Brain microvascular endothelial cell (primary cell): ENCODE measurements around the gene COLEC11.
"Not testable (repeated sequence)": the region's sequence is repeated elsewhere in the genome, so short reads cannot be mapped to it uniquely, and the experiment has no call there.

Source experiments
- DNase-seq: peaks from one replicate; pipeline ENCODE4 v3.0.0-alpha.2; 2020
- H3K27ac ChIP-seq: fragments of 250-450 bp; sonication (Bioruptor Pico); 2 replicates; pipeline ENCODE4 v1.5.1; 2020; ENCODE audit warnings: mild to moderate bottlenecking, moderate library complexity
- H3K27me3 ChIP-seq: fragments of 250-450 bp; sonication (Bioruptor Pico); replicated peaks from 2 replicates; pipeline ENCODE4 v1.5.1; 2020; ENCODE audit warnings: mild to moderate bottlenecking
- H3K36me3 ChIP-seq: fragments of 250-450 bp; sonication (Bioruptor Pico); replicated peaks from 2 replicates; pipeline ENCODE4 v1.5.1; 2020; ENCODE audit warnings: mild to moderate bottlenecking
- H3K4me3 ChIP-seq: 2 replicates; pipeline ENCODE4 v1.5.1; 2011; ENCODE audit warnings: low read depth, mild to moderate bottlenecking, control low read depth, low read length, moderate library complexity
- in situ Hi-C: cut with HindIII; loops from 2 replicates; pipeline ENCODE4 v1.10.0; 2017; ENCODE audit warnings: low sequenced_read_pairs, low pct_ligation_motif_present
- TF ChIP-seq, protein P1 (sequence below): IDR thresholded peaks from 2 replicates; pipeline ENCODE4 v1.5.1; 2011; ENCODE audit warnings: low read depth, mild to moderate bottlenecking, moderate library complexity, low read length, control low read depth, inconsistent platforms; ENCODE audit errors: missing control alignments

COLEC11 gene

GRCh38 chr2:3611589-3611988 lies 16.7 kb downstream of the COLEC11 start:
- Histone ChIP-seq H3K27me3 (no peaks in the 10 kb centered on the region), H3K36me3 (no peaks in the 10 kb centered on the region), H3K4me3 (no peak overlapping the region), H3K27ac (no peak overlapping the region)
- in situ Hi-C loops, result no loop called here
- TF ChIP-seq, protein P1, sequence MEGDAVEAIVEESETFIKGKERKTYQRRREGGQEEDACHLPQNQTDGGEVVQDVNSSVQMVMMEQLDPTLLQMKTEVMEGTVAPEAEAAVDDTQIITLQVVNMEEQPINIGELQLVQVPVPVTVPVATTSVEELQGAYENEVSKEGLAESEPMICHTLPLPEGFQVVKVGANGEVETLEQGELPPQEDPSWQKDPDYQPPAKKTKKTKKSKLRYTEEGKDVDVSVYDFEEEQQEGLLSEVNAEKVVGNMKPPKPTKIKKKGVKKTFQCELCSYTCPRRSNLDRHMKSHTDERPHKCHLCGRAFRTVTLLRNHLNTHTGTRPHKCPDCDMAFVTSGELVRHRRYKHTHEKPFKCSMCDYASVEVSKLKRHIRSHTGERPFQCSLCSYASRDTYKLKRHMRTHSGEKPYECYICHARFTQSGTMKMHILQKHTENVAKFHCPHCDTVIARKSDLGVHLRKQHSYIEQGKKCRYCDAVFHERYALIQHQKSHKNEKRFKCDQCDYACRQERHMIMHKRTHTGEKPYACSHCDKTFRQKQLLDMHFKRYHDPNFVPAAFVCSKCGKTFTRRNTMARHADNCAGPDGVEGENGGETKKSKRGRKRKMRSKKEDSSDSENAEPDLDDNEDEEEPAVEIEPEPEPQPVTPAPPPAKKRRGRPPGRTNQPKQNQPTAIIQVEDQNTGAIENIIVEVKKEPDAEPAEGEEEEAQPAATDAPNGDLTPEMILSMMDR, result no peak
- no peak for DNase-seq

GRCh38 chr2:3612639-3613523 lies 18.0 kb downstream of the COLEC11 start:
- H3K27ac ChIP-seq, result no peak overlapping the region
- TF ChIP-seq, protein P1, result no peak
- no peak for DNase-seq
- H3K27me3 ChIP-seq, result no peaks in the 10 kb centered on the region
- H3K36me3 ChIP-seq, result no peaks in the 10 kb centered on the region
- no peak overlapping the region for H3K4me3 ChIP-seq
- in situ Hi-C loops, result no loop called here

DNA sequence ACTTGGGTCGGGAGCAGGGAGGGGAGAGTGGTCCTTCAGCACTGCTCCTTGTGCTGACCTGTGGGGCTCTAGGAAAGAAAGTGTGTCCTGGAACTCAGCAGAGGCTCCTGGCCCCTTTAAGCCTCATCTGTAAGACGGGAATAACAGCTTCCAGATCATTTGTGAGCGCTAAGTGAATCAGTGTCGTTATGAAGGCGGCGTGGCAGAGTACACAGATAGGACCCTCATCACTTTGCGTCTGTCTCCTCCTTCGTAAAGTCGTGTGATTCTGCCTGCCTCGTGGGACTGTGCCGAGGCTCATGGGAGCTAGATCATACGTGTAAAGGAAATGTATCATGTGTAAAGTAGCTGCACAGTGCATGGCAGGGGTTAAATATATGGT lies 18.6 kb downstream of the COLEC11 start:
- TF ChIP-seq, protein P1, result no peak
- DNase-seq, result no peak

GRCh38 chr2:3614743-3615142 lies 19.8 kb downstream of the COLEC11 start:
- H3K36me3 ChIP-seq, H3K27me3 ChIP-seq, in situ Hi-C loops, DNase-seq, H3K4me3 ChIP-seq, H3K27ac ChIP-seq: not testable (repeated sequence)

More for the DNA sequence above, 18.6 kb downstream of the COLEC11 start:
- Histone ChIP-seq H3K27ac (no peak overlapping the region), H3K4me3 (no peak overlapping the region), H3K27me3 (no peaks in the 10 kb centered on the region), H3K36me3 (no peaks in the 10 kb centered on the region)
- in situ Hi-C loops, result no loop called here

- H3K27ac ChIP-seq, H3K4me3 ChIP-seq, in situ Hi-C loops, H3K36me3 ChIP-seq, DNase-seq, H3K27me3 ChIP-seq: not testable (repeated sequence)
Observed at GRCh38 chr2:3615541-3616200, 20.8 kb downstream of the COLEC11 start.

- in situ Hi-C loops, H3K27me3 ChIP-seq, H3K4me3 ChIP-seq, H3K36me3 ChIP-seq, DNase-seq, H3K27ac ChIP-seq: not testable (repeated sequence)
Observed at GRCh38 chr2:3616435-3617197, 21.7 kb downstream of the COLEC11 start.
